Left kidney (tissue), 8 donors: ENCODE results near the gene APOL5. TPM values are rescaled to one million over a fixed set of nuclear protein-coding genes. Genes with fewer than 3 reads are reported as not detected.
"Not testable (repeated sequence)": the region's sequence is repeated elsewhere in the genome, so short reads cannot be mapped to it uniquely, and the experiment has no call there.

Experiments
- DNase-seq: peaks from one replicate; pipeline ENCODE4 v3.0.0-alpha.2; 2013
- long read RNA-seq, 8 donors: transcript quantifications; one replicate each; lab custom pipeline, GENCODE V29; 2026
- polyA plus RNA-seq: library from polyadenylated mRNA; unstranded; fragments of 120-200 nt; gene quantifications from one replicate; pipeline ENCODE4 v1.2.1, GENCODE V29; 2013; ENCODE audit not compliant: insufficient read length

The APOL5 gene
- polyA plus RNA-seq = not detected
- long read RNA-seq, donor 1 = 0 reads
- long read RNA-seq, donor 2 = 0 reads
- long read RNA-seq, donor 3, partial matches to known transcripts = 4,404 of 4,404 reads
- long read RNA-seq, donor 3, other reads (novel, unspliced or antisense) = 0 of 4,404 reads
- long read RNA-seq, donor 4, partial matches to known transcripts = 47 of 47 reads
- long read RNA-seq, donor 4, other reads (novel, unspliced or antisense) = 0 of 47 reads
- long read RNA-seq, donor 5 = 0 reads
- long read RNA-seq, donor 6 = 0 reads
- long read RNA-seq, donor 7 = 0 reads
- long read RNA-seq, donor 8 = 0 reads

GRCh38 chr22:35717572-35717971 lies at the start of gene APOL5:
Gene APOL5 (plus strand): TSS chr22:35717872. CDS start chr22:35717872, 0 bp downstream.
- DNase-seq = no peak

- no peak for DNase-seq
These were observed 43.3 kb upstream of the APOL5 start for GRCh38 chr22:35674335-35674734.

- DNase-seq = not testable (repeated sequence)
These were observed 41.6 kb upstream of the APOL5 start for GRCh38 chr22:35676065-35676464.

GRCh38 chr22:35677460-35678187 lies 40.0 kb upstream of the APOL5 start:
- no peak for DNase-seq

DNA sequence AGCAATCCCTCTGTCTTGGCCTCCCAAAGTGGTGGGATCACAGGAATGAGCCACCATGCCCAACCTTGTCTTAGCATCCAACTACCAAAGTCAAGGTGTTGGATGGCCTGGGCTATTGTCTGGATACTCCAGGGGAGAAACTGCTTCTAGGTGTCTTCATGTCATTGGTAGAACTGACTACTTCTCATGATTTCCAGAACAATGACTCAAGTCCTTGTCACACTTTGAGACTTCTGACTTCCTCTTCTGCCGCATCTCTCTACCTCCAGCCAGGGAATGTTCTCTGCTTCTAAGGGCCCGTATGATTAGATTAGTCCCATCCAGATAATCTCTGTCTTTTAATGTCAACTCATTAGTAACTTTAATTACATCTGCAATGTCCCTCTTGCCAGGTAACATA lies 38.8 kb upstream of the APOL5 start:
- DNase-seq = no peak

DNA sequence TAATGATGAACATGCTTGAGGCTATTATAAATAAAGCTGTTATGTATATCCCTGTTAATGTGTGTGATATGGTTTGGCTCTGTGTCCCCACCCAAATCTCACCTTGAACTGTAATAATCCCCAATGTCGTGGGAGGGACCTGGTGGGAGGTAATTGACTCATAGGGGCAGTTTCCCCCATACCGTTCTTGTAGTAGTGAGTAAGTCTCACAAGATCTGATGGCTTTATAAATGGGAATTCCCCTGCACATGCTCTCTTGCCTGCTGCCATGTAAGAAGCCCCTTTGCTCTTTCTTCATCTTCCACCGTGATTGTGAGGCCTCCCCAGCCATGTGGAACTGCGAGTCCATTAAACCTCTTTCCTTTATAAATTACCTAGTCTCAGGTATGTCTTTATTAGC lies 38.2 kb upstream of the APOL5 start:
- DNase-seq = not testable (repeated sequence)

DNA sequence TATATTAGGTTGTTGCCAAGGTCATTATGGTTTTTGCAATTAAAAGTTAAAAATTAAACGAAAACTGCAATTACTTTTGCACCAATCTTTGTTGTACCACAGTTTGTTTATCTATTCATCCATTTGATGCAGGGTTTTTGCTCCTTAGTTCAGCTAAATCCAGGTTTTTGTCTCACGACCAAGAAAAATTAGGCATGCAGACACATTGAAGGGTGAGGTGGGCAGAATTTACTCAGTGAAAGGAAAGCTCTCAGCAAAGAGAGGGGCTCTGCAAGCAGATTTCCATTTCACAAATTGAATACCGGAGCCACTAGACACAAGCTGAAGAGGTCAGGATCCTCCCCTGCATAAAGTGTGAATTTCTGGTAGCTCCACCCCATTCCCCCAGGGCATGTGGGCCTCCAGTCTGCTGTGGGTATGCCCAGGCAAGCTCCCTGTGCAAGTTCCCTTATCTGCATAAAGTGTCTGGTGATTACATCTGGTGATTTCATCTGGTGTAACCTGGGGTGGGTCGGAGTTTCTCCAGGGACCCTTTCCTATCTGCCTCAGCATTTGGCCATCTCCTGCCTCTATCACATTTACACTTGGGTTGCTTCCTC lies 36.1 kb upstream of the APOL5 start:
- no peak for DNase-seq

- DNase-seq = no peak
These were observed 34.1 kb upstream of the APOL5 start for GRCh38 chr22:35683560-35683959.

- no peak for DNase-seq
These were observed 33.4 kb upstream of the APOL5 start for GRCh38 chr22:35684270-35684700.

DNA sequence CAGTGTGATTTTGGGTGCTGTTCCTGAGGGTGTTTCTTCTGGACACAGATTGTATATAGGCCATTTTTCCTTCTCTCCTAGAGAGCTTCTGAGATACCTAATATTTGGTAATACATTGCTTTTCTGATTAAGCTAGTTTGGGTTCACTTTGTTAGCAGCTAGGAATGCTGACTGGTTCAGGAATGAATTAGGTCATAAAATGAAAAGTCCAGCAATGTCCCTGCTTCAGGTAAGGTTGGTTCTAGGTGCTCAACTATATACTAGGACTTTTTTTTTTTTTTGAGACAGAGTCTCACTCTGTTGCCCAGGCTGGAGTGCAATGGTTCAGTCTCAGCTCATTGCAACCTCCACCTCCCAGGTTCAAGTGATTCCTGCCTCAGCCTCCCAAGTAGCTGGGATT lies 32.9 kb upstream of the APOL5 start:
- no peak for DNase-seq

GRCh38 chr22:35685731-35686130 lies 31.9 kb upstream of the APOL5 start:
- peak; percentile 44 for DNase-seq

DNA sequence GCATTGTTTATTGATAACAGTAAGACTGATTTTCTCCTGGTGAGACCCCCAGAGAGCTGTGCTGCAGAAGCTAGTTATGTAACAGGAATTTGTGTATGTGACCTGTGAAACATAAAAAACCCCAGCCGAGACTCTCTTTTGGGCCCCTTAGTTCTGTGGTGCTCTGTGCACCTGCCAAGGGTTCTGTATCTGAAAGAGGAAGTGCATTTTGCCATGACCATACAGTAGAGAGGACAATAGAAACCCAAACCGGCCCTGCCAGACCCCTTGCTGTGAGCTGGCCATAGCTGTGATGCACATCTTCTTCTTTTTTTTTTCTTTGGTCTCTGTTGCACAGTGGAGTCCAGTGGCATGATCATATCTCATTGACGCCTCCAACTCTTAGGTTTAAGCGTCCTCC lies 31.4 kb upstream of the APOL5 start:
- DNase-seq = no peak

DNA sequence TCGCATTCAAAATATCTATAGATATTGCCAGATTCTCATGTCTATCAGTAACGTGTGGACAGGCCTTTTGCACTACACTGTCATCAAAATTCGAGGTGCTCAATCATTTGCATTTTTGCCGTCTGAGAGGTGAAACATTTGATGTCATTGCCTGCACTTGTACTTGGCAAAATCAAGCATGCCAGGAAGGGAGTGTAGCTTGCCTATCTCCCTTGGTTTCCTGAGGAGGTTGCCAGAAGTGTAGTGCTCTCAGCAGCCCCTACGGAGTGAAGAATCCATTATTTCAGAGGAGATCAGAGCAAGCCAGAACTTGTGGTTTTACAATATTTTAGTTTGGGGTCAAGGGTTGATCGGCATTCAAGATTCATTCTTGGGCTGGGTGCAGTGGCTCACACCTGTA lies 30.2 kb upstream of the APOL5 start:
- no peak for DNase-seq

DNA sequence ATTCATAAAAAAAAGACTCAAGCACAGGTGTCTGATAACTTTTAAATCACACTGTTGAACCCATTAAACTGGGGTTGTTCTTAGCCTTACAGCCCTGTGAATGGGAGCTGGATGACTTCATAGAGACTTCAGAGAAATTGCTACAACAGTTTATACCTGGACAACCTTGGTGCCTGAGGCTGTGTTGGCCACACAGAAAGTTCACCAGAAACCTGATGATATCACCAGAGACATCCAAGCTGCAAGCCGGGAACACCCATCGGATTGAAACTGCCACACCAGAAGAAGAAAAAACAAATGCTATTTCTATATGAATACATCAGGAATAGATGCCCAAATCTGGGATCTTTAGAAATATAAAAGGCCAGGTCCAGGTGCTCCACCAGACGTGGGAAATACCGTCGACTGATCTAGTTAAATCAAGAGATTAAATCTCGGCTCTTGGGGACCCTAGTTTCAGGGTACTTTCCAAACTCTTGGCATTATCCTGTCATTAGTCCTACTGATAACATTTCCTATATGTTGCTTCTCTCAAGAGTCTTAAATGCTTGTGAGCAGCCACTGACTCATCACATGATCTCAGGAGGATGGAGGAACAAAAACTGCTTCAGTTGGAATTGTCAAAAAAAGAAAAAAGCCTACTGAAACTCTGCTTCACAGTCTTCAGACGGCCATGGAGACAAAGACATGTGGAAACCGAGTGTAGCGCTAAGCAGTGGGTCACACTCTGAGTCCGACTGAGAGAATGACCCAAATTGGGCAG lies 28.6 kb upstream of the APOL5 start:
- DNase-seq = no peak

DNA sequence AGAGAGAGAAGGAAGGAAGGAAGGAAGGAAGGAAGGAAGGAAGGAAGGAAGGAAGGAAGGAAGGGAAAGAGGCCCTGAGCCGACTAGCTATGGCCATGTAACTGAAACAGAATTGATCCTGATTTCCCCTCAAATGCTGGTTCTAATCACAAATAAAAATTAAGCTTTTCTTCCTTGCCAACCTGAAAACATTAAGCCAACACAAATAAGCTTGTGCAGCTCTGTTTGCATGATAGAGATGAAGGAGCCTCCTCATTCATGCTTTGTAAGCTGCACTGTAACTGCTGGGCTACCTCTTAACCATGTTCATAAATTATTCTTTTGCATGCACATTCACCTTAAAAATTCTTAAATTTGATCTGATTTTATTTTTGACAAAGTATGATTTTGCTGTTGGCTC lies 27.7 kb upstream of the APOL5 start:
- DNase-seq = no peak

DNA sequence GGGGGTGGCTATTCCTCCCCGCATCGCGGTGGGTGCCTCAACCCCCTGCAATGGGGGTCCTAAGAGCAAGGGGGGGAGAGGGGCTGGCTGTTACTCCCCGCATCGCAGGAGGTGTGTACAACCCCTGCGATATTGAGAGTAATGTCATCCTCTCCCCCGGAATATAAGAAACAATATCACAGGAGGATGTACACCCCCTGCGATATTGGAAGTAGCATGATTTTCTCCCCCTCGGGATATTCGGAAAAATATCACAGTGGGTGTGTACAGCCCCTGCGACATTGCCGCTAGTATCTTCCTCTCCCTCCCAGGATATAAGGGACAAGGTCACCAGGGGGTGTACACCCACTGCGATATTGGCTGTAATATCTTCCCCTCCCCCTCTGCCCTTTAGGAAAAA lies 22.5 kb upstream of the APOL5 start:
- DNase-seq = no peak

GRCh38 chr22:35697142-35697541 lies 20.5 kb upstream of the APOL5 start:
- DNase-seq = no peak

GRCh38 chr22:35699852-35700251 lies 17.8 kb upstream of the APOL5 start:
- not testable (repeated sequence) for DNase-seq

- DNase-seq = no peak
These were observed 13.6 kb upstream of the APOL5 start for GRCh38 chr22:35703861-35704584.

GRCh38 chr22:35705141-35705540 lies 12.5 kb upstream of the APOL5 start:
- DNase-seq = no peak

DNA sequence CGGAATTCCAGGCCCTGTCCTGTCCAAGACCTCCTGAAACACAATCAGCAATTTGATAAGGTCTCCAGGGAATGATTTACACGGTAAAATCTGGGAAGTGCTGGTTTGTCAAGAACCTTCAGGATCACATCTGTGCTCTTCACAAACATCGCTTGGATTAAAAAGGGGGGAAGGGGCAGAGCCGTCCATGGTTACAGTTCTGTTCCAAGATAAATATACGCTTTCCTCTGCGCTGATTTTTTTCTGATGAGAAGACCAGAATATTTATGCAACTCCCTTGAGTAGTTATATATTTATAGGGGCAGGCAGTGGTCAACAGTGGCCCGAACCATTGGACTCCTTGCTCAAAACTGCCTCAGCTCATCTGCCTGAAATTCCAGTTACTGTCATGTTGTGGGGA lies 9.2 kb upstream of the APOL5 start:
- no peak for DNase-seq

DNA sequence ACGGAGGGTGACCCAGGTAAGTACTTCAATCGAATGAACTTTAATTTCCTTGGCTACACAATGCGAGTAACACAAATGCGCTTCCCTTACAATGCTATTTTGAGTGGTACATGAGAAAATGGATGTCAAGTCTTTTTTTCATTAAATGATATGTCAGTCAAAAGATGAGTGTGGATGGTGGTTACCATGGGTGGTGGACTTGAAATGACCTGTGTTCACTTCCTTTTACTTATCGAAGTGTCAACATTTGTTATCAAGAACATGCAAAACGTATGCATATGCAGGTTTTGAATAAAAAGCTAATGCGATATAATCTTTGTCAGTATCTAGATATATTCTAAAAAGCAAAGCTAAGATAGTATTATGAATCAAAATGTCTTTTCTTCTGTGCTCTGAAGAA lies 8.8 kb upstream of the APOL5 start:
- DNase-seq = no peak
